Lower leg skin (tissue), 4 donors: ENCODE results near the gene SLC10A6. TPM values are rescaled to one million over a fixed set of nuclear protein-coding genes. Genes with fewer than 3 reads are reported as not detected.

Experiments
- DNase-seq, 2 donors: peaks; one replicate each; pipeline ENCODE4 v3.0.0-alpha.2; 2019; ENCODE audit warnings: low spot score in 2 of 2
- H3K4me3 ChIP-seq: fragments of 200-600 bp; sonication (generic); 2 replicates; pipeline ENCODE4 v1.5.1; 2017; ENCODE audit warnings: mild to moderate bottlenecking, low read depth; ENCODE audit not compliant: poor library complexity, severe bottlenecking
- POLR2A ChIP-seq, 2 donors: fragments of 450-650 bp; IDR thresholded peaks; one replicate each; pipeline ENCODE4 v1.6.1; 2016 to 2017; ENCODE audit warnings: antibody characterized with exemption in 2 of 2, mild to moderate bottlenecking in 1 of 2, moderate library complexity in 1 of 2
- WGBS, 2 donors: methylation state at CpG; one replicate each; pipeline ENCODE4 v1.1.5; 2018; 5-methylcytosine and 5-hydroxymethylcytosine counted together
- intact Hi-C: fragments of 100-400 bp; cut with DNase I; formaldehyde crosslinking; loops from one replicate; pipeline ENCODE4 v1.15.0; 2023; ENCODE audit warnings: low total_unique reads
- total RNA-seq, 4 donors: library from RNA; depleted of rRNA; stranded (reverse); fragments of >200 nt; gene quantifications; one replicate each; pipeline ENCODE4 v1.1.0, GENCODE V29; 2016
- TF ChIP-seq, protein P1 (sequence below), 3 donors: fragments of 450-650 bp; IDR thresholded peaks; one replicate each; pipeline ENCODE4 v1.5.1; 2016; ENCODE audit warnings: antibody characterized with exemption in 3 of 3, mild to moderate bottlenecking in 3 of 3, moderate library complexity in 2 of 3

Gene SLC10A6
- total RNA-seq, 4 donors from 2014 or later, result 70.0 to 159 (median 99.3) TPM

DNA sequence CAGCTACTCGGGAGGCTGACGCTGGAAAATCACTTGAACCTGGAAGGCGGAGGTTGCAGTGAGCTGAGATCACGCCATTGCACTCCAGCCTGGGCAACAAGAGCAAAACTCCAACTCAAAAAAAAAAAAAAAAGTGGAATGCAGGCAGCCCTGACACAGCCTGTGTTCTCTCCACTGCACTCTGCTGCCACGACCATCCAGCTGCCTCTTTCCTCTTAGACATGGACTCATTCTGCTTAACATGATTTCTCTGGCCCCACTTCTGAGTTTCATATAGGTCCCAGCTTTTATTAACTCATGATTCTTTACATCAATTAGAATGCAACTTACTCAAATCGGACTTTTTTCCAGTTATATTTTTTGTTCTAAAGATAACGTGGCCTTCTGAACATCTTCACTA, 29.6 kb downstream of the SLC10A6 start:
- DNase-seq, result no peak
- intact Hi-C loops, result no loop called here
- WGBS, 2 donors, result 92 to 93% methylated on average over 7 of the region's 7 CpGs
- no peak overlapping the region for H3K4me3 ChIP-seq
- TF ChIP-seq, protein P1, sequence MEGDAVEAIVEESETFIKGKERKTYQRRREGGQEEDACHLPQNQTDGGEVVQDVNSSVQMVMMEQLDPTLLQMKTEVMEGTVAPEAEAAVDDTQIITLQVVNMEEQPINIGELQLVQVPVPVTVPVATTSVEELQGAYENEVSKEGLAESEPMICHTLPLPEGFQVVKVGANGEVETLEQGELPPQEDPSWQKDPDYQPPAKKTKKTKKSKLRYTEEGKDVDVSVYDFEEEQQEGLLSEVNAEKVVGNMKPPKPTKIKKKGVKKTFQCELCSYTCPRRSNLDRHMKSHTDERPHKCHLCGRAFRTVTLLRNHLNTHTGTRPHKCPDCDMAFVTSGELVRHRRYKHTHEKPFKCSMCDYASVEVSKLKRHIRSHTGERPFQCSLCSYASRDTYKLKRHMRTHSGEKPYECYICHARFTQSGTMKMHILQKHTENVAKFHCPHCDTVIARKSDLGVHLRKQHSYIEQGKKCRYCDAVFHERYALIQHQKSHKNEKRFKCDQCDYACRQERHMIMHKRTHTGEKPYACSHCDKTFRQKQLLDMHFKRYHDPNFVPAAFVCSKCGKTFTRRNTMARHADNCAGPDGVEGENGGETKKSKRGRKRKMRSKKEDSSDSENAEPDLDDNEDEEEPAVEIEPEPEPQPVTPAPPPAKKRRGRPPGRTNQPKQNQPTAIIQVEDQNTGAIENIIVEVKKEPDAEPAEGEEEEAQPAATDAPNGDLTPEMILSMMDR (IDR thresholded peaks at IDR 0.05), result no peak
- TF ChIP-seq POLR2A (IDR thresholded peaks at IDR 0.05), result no peak

DNA sequence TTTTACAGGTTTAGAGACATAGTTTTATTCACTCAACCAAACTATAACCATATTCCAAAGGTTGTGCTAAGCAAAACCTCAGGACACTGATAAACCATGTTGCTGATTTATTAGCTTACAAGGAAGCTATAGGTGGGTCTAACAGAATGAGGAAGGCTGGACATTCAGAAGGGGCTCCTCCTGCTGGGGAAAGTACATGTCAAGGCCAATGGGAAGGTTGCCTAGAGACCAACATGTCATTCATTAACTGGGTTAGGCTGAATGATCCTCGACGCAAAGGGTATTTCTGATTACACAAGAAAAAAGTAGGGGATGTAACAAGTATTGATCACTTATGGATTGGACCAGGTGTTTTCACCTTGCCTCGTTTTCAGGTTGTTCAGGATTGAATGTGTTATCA, 30.3 kb downstream of the SLC10A6 start:
- DNase-seq, result no peak
- TF ChIP-seq POLR2A (IDR thresholded peaks at IDR 0.05), result no peak
- TF ChIP-seq, protein P1 (IDR thresholded peaks at IDR 0.05), result no peak
- 89% methylated on average over 3 of the region's 3 CpGs for WGBS, 2 donors
- intact Hi-C loops, result no loop called here
- H3K4me3 ChIP-seq, result no peak overlapping the region

DNA sequence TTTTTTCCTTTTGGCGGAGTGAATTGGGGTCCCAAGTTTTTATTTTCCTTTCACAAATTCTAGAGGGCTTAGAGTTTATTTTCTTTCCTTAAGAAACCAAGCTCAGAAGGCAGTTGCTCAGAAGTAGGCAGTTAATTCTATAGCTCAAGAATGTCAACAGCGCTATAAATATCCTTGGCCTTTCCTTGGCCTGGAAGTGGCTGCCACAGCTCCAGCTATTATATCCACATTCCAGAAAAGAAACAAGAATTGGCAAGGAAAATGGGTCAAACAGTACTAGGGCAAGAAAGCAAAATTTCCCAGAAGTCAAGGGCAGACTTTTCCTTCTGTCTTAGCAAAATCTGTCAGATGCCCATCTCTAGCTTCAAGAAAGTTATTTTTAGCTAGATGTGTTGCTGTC, 31.0 kb downstream of the SLC10A6 start:
- no peak overlapping the region for H3K4me3 ChIP-seq
- DNase-seq, result no peak
- whole genome bisulfite sequencing, 2 donors, result 83 to 86% methylated on average over 2 of the region's 2 CpGs
- no peak for TF ChIP-seq POLR2A (IDR thresholded peaks at IDR 0.05)
- TF ChIP-seq, protein P1 (IDR thresholded peaks at IDR 0.05), result no peak
- intact Hi-C loops, result no loop called here

DNA sequence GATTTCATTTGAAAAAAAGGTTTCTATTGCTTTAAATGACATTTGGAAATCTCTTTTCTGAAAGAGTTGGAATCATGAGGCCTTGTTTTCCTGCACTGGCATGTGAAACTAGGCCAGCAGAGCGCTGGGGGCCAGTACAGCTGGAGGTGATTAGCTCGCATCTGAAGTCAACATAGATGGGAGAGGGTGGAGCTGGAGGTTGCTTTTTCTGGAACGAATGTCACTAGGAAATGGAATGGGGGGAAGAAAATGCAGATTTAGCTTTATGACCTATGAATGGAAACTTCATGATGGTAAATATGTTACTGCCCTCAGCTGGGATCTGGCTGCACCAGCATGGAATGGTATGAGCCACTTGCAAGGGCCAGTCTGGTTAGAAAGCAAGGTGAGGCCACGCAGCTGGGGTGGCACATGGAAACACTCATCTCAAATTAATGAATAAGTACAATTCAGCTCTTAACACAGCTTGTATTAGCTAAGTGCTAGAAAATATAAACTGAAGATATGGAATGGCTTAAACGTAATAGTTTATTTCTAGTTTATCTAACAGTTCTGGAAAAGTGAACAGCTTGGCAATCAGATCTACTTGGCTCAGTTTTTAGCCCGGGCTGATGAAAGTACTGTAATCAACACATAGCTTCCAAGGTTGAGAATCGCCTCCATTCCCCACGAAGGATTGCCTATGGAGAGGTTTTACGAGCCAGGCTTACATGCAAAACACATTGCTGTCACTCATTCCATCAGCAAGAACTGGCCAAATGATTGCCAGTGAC, 32.5 kb downstream of the SLC10A6 start:
- WGBS, 2 donors, result 33 to 36% methylated on average over 9 of the region's 9 CpGs
- intact Hi-C loops, result no loop called here
- TF ChIP-seq, protein P1 (IDR thresholded peaks at IDR 0.05), result no peak
- TF ChIP-seq POLR2A (IDR thresholded peaks at IDR 0.05), result no peak
- no peak overlapping the region for H3K4me3 ChIP-seq
- DNase-seq, result peak; percentile 72 to 94

DNA sequence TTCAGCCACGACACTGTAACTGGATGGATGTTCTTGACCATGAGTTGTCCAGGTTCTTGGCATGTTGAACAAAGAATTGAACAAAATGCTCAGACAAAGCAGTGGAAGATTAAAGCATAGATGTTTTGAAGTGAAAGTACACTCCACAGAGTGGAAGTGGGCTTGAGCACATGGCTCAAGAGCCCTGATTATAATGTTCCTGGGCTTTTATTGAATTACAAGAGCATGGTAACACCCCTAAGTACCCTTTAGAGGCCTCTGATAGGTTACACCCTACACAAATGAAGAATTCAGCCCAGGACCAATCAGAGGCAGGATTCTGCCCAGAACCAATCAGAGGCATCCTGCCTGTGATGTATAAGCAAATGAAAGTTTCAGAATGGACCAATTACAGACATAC, 33.5 kb downstream of the SLC10A6 start:
- 82 to 94% methylated on average over 1 of the region's 1 CpG for WGBS, 2 donors
- TF ChIP-seq, protein P1 (IDR thresholded peaks at IDR 0.05), result no peak
- TF ChIP-seq POLR2A (IDR thresholded peaks at IDR 0.05), result no peak
- intact Hi-C loops, result no loop called here
- DNase-seq, result no peak
- no peak overlapping the region for H3K4me3 ChIP-seq

DNA sequence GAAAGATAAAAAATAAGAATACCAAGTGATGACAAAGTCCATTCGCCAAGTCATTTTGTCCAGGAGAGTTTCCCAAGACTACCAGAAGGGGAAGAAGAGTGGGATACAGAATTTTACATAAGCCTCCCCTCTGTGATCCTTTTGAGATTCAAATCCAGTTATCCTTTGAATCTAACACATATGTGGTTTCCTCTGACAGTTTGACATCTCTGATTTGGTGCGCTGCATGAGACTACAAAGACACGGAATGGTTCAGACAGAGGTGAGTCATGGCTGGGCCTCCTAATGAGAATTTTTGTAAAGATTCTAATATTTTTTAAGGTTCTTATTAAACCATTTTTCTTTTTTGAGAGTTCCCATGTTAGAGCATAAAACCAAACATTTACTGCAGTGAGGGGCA, 38.3 kb downstream of the SLC10A6 start:
- DNase-seq, result no peak
- WGBS, 2 donors, result 92 to 93% methylated on average over 3 of the region's 3 CpGs
- TF ChIP-seq, protein P1 (IDR thresholded peaks at IDR 0.05), result no peak
- TF ChIP-seq POLR2A (IDR thresholded peaks at IDR 0.05), result no peak
- intact Hi-C loops, result no loop called here
- H3K4me3 ChIP-seq, result no peak overlapping the region
